Calu3 (cell line): Measurements from ENCODE around the gene RASGRF2. TPM values are rescaled to one million over a fixed set of nuclear protein-coding genes. Genes with fewer than 3 reads are reported as not detected.

Source experiments
- BruUV-seq: library from RNA; stranded (reverse); fragments of 400-500 nt; replicated peaks from 2 replicates; lab custom pipeline; 2021; lab: Mats Ljungman, UMichigan
- CTCF ChIA-PET: fragments of 300-600 bp; sonication (Branson Sonifier 250); formaldehyde crosslinking; loops from one replicate; lab custom pipeline; 2022; ENCODE audit warnings: antibody characterized with exemption; lab: Charles Lee
- DNase-seq: peaks from one replicate; pipeline ENCODE4 v3.0.0; 2022
- H3K27ac Mint-ChIP-seq: one replicate; pipeline ENCODE4 v1.8.0; 2022; ENCODE audit warnings: mixed read lengths; ENCODE audit not compliant: unreplicated experiment
- H3K27me3 Mint-ChIP-seq: one replicate; pipeline ENCODE4 v1.8.0; 2022; ENCODE audit warnings: mixed read lengths; ENCODE audit not compliant: unreplicated experiment
- H3K36me3 Mint-ChIP-seq: one replicate; pipeline ENCODE4 v1.8.0; 2022; ENCODE audit warnings: mild to moderate bottlenecking, moderate library complexity, mixed read lengths; ENCODE audit not compliant: insufficient read depth, unreplicated experiment
- H3K4me1 Mint-ChIP-seq: one replicate; pipeline ENCODE4 v1.8.0; 2022; ENCODE audit warnings: mild to moderate bottlenecking, low read depth, mixed read lengths; ENCODE audit not compliant: unreplicated experiment
- H3K4me3 Mint-ChIP-seq: one replicate; pipeline ENCODE4 v1.8.0; 2022; ENCODE audit warnings: mild to moderate bottlenecking, low read depth, moderate library complexity, mixed read lengths; ENCODE audit not compliant: unreplicated experiment
- H3K9me3 Mint-ChIP-seq: one replicate; pipeline ENCODE4 v1.8.0; 2022; ENCODE audit warnings: low read depth, mixed read lengths; ENCODE audit not compliant: unreplicated experiment
- intact Hi-C: fragments of 100-400 bp; cut with micrococcal nuclease; formaldehyde crosslinking; loops from one replicate; pipeline ENCODE4 v1.10.0; 2022; ENCODE audit not compliant: unreplicated experiment
- total RNA-seq: library from RNA; stranded (reverse); gene quantifications from 2 replicates; pipeline ENCODE4 v1.2.3, GENCODE V29; 2022
- TF ChIP-seq, protein P1 (sequence below): fragments of 200-600 bp; IDR thresholded peaks from one replicate; pipeline ENCODE4 v1.8.0; 2022; ENCODE audit warnings: antibody characterized with exemption; ENCODE audit not compliant: unreplicated experiment

RASGRF2 gene
- total RNA-seq, 1 experiment from 2014 or later = 27.7 TPM

DNA sequence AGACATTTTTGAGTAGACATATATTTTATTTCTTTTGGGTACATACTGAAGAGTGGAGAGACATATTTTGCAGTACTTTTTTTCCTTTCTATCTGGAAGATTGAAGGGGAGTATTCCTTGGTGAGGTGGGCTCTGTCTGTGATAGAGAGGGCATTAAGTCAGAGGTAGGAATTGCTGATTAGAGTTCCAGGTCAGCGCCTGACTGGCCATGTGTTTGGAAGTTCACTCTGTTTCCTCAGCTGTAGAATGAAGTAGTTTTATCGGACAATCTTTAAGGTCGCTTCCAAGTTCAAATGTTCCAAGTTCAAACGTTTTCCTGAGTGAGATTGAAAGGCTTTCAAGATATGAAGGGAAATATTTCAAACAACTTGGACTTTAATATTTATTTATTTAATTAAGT, 45.5 kb downstream of the RASGRF2 start:
- DNase-seq = no peak
- Mint-ChIP-seq H3K4me1 (peaks cover 13% of the 10 kb centered on the region), H3K4me3 (no peak overlapping the region), H3K36me3 (no peaks in the 10 kb centered on the region), H3K27me3 (no peaks in the 10 kb centered on the region), H3K9me3 (no peaks in the 10 kb centered on the region), H3K27ac (no peak overlapping the region)
- BruUV-seq = no TSS peak
- CTCF ChIA-PET = no interaction called here
- TF ChIP-seq, protein P1, sequence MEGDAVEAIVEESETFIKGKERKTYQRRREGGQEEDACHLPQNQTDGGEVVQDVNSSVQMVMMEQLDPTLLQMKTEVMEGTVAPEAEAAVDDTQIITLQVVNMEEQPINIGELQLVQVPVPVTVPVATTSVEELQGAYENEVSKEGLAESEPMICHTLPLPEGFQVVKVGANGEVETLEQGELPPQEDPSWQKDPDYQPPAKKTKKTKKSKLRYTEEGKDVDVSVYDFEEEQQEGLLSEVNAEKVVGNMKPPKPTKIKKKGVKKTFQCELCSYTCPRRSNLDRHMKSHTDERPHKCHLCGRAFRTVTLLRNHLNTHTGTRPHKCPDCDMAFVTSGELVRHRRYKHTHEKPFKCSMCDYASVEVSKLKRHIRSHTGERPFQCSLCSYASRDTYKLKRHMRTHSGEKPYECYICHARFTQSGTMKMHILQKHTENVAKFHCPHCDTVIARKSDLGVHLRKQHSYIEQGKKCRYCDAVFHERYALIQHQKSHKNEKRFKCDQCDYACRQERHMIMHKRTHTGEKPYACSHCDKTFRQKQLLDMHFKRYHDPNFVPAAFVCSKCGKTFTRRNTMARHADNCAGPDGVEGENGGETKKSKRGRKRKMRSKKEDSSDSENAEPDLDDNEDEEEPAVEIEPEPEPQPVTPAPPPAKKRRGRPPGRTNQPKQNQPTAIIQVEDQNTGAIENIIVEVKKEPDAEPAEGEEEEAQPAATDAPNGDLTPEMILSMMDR = no peak
- intact Hi-C loops = no loop called here

- CTCF ChIA-PET = no interaction called here
- intact Hi-C loops = no loop called here
Observed at GRCh38 chr5:81006231-81006630, 46.1 kb downstream of the RASGRF2 start.

DNA sequence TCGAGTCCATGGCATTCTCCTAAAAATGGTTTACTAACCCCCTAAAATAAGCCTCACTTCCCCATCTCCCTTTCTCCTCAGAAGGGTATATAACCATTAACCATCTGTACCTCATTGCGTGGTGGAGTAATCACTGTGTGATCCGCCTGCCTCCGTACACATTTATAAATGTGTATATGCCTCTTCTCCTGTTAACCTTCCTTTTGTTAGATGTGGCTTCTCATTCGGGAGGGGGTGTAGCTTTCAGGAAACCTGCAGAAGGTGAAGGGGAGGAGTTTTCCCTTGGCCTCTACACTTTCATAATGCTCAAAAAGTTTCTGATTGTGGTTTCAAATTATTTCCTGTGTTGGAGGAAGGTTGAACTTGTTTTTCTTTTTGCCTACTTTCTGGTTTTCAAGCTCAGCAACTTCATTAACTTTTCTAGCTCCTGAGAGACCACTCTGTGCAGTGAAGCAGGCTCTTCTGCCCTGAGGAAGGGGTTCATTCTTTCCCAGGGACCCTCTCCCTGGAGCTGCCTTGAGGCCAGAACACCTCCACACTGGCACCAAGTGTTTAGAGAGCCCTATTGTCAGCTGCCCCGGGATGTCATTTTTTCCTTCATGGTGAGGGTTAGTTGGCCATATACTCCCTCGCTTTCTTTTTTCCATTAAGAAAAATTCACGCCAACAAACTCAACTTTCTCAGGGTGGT, 46.9 kb downstream of the RASGRF2 start:
- H3K27ac Mint-ChIP-seq = no peak overlapping the region
- no peaks in the 10 kb centered on the region for H3K36me3 Mint-ChIP-seq
- no peak for DNase-seq
- TF ChIP-seq, protein P1 = no peak
- CTCF ChIA-PET = no interaction called here
- no peak overlapping the region for H3K4me3 Mint-ChIP-seq
- H3K9me3 Mint-ChIP-seq = no peaks in the 10 kb centered on the region
- no peaks in the 10 kb centered on the region for H3K27me3 Mint-ChIP-seq
- intact Hi-C loops = no loop called here
- H3K4me1 Mint-ChIP-seq = peaks cover 13% of the 10 kb centered on the region
- BruUV-seq = no TSS peak

More at GRCh38 chr5:81006231-81006630, 46.1 kb downstream of the RASGRF2 start:
- TF ChIP-seq, protein P1 = no peak
- no peak overlapping the region for H3K27ac Mint-ChIP-seq
- BruUV-seq = no TSS peak
- H3K4me1 Mint-ChIP-seq = peaks cover 13% of the 10 kb centered on the region
- no peak for DNase-seq
- H3K36me3 Mint-ChIP-seq = no peaks in the 10 kb centered on the region
- no peaks in the 10 kb centered on the region for H3K9me3 Mint-ChIP-seq
- H3K27me3 Mint-ChIP-seq = no peaks in the 10 kb centered on the region
- no peak overlapping the region for H3K4me3 Mint-ChIP-seq

- no peak overlapping the region for H3K4me3 Mint-ChIP-seq
- no TSS peak for BruUV-seq
- no peaks in the 10 kb centered on the region for H3K9me3 Mint-ChIP-seq
- no peaks in the 10 kb centered on the region for H3K27me3 Mint-ChIP-seq
- no peak for DNase-seq
- H3K27ac Mint-ChIP-seq = no peak overlapping the region
- peaks cover 13% of the 10 kb centered on the region for H3K4me1 Mint-ChIP-seq
- CTCF ChIA-PET = interaction anchor here (0.7 kb wide), 1 partner anchor 226 kb away, joined by 3 read pairs; no protein-coding TSS in a partner anchor
- H3K36me3 Mint-ChIP-seq = no peaks in the 10 kb centered on the region
- intact Hi-C loops = no loop called here
- TF ChIP-seq, protein P1 = no peak
Observed at GRCh38 chr5:81007637-81008027, 47.5 kb downstream of the RASGRF2 start.
